Endothelial cell of umbilical vein (primary cell): ENCODE data around the gene GOLGA2. TPM values are rescaled to one million over a fixed set of nuclear protein-coding genes. Genes with fewer than 3 reads are reported as not detected.

Source experiments
- BruUV-seq: library from RNA; stranded (reverse); fragments of 400-500 nt; replicated peaks from 2 replicates; lab custom pipeline; 2021; lab: Mats Ljungman, UMichigan
- CTCF ChIA-PET: fragments of 300-600, 350-600 bp; sonication (Branson Sonifier 250); formaldehyde crosslinking; loops from one replicate; lab custom pipeline; 2021; ENCODE audit warnings: antibody characterized with exemption, inconsistent platforms; lab: Charles Lee
- POLR2A ChIA-PET: fragments of 300-600, 350-600 bp; sonication (Branson Sonifier 250); formaldehyde crosslinking; loops from one replicate; lab custom pipeline; 2021; ENCODE audit warnings: antibody characterized with exemption, inconsistent platforms; lab: Charles Lee
- DNase-seq: peaks from one replicate; pipeline ENCODE4 v3.0.0-alpha.2; 2011; ENCODE audit warnings: low read depth, low spot score
- FAIRE-seq: peaks from 2 replicates; lab custom pipeline; 2011; peaks lifted over from hg19 to GRCh38; lab: Jason Lieb, UNC
- H2AFZ ChIP-seq: 2 replicates; pipeline ENCODE4 v1.6.0; 2012; ENCODE audit warnings: low read depth, low read length, control low read depth, inconsistent platforms
- H3K27ac ChIP-seq: 2 replicates; pipeline ENCODE4 v1.5.1; 2011; ENCODE audit warnings: low read depth, mild to moderate bottlenecking, control low read depth, low read length, moderate library complexity; ENCODE audit not compliant: insufficient read depth
- H3K27me3 ChIP-seq, 2 experiments: 2 replicates each; pipeline versions ENCODE4 v1.6.0 to v1.6.1; 2011; ENCODE audit warnings: low read length in 2 of 2, mixed read lengths in 1 of 2; ENCODE audit not compliant: control insufficient read depth in 2 of 2, insufficient read depth in 2 of 2
- H3K36me3 ChIP-seq, 2 experiments: 2 replicates in 1 of 2; 3 replicates in 1 of 2; pipeline ENCODE4 v1.5.1; 2011; ENCODE audit warnings: low read length in 2 of 2, mild to moderate bottlenecking in 1 of 2, moderate library complexity in 1 of 2; ENCODE audit not compliant: control insufficient read depth in 2 of 2, insufficient read depth in 2 of 2; ENCODE audit errors: extremely low read depth in 1 of 2
- H3K4me1 ChIP-seq: 3 replicates; pipeline ENCODE4 v1.5.1; 2011; ENCODE audit warnings: mild to moderate bottlenecking, low read length; ENCODE audit not compliant: control insufficient read depth, insufficient read depth; ENCODE audit errors: extremely low read depth
- H3K4me2 ChIP-seq: 2 replicates; pipeline ENCODE4 v1.6.1; 2011; ENCODE audit warnings: low read length, control low read depth, mixed read lengths; ENCODE audit not compliant: insufficient read depth
- H3K4me3 ChIP-seq, 3 experiments: fragments of 200-600 bp in 1 of 3; sonication (generic), shearing (Covaris generic) in 1 of 3; replicated peaks in 1 of 3; 2 replicates each; pipeline ENCODE4 v1.5.1; 2011 to 2016; ENCODE audit warnings: control low read depth in 3 of 3, low read length in 3 of 3, mild to moderate bottlenecking in 2 of 3, inconsistent platforms in 1 of 3, low read depth in 1 of 3, moderate library complexity in 1 of 3; ENCODE audit not compliant: insufficient read depth in 1 of 3
- H3K79me2 ChIP-seq: 2 replicates; pipeline ENCODE4 v1.6.0; 2012; ENCODE audit warnings: low read length, inconsistent platforms; ENCODE audit not compliant: control insufficient read depth, insufficient read depth
- H3K9ac ChIP-seq: replicated peaks from 2 replicates; pipeline ENCODE3; 2011; ENCODE audit warnings: low read length, control low read depth; ENCODE audit not compliant: insufficient read depth; ENCODE audit errors: extremely low read depth
- H3K9me1 ChIP-seq: replicated peaks from 3 replicates; pipeline ENCODE4 v1.6.0; 2011; ENCODE audit warnings: mild to moderate bottlenecking, low read length; ENCODE audit not compliant: control insufficient read depth, insufficient read depth; ENCODE audit errors: extremely low read depth
- H3K9me3 ChIP-seq: replicated peaks from 2 replicates; pipeline ENCODE4 v1.5.1; 2012; ENCODE audit warnings: low read length, inconsistent platforms; ENCODE audit not compliant: control insufficient read depth, insufficient read depth
- H4K20me1 ChIP-seq: replicated peaks from 2 replicates; pipeline ENCODE3; 2011; ENCODE audit warnings: mild to moderate bottlenecking, low read length; ENCODE audit not compliant: control insufficient read depth, insufficient read depth; ENCODE audit errors: extremely low read depth
- EZH2 ChIP-seq: IDR thresholded peaks from 2 replicates; pipeline ENCODE4 v1.6.1; 2012; ENCODE audit warnings: borderline replicate concordance, low read depth, mild to moderate bottlenecking, moderate library complexity, low read length, inconsistent platforms; ENCODE audit not compliant: severe bottlenecking
- FOS ChIP-seq: IDR thresholded peaks from 2 replicates; pipeline ENCODE4 v1.6.1; 2011; ENCODE audit warnings: mild to moderate bottlenecking, low read length, moderate library complexity, borderline replicate concordance; ENCODE audit not compliant: insufficient read depth
- GATA2 ChIP-seq: IDR thresholded peaks from 2 replicates; pipeline ENCODE4 v1.7.0; 2011; ENCODE audit warnings: low read depth, mild to moderate bottlenecking, moderate library complexity, mixed read lengths, low read length; ENCODE audit not compliant: insufficient read length, insufficient read depth
- JUN ChIP-seq: IDR thresholded peaks from 2 replicates; pipeline ENCODE4 v1.6.1; 2011; ENCODE audit warnings: borderline replicate concordance, low read depth; ENCODE audit not compliant: insufficient read length, insufficient read depth
- MYC ChIP-seq: IDR thresholded peaks from one replicate; pipeline ENCODE4 v1.6.1; 2011; ENCODE audit warnings: mild to moderate bottlenecking, low read depth, low read length
- POLR2AphosphoS5 ChIP-seq: IDR thresholded peaks from 2 replicates; pipeline ENCODE4 v1.6.1; 2012; ENCODE audit warnings: low read depth, mild to moderate bottlenecking, control low read depth, low read length, moderate library complexity; ENCODE audit not compliant: insufficient read depth
- dilution Hi-C: fragments of 300-500 bp; cut with MboI; formaldehyde crosslinking; loops from one replicate; pipeline ENCODE4 v1.15.0; 2019; ENCODE audit warnings: low sequenced_read_pairs; ENCODE audit not compliant: extremely low pct_ligation_motif_present
- intact Hi-C: fragments of 100-400 bp; cut with micrococcal nuclease; formaldehyde crosslinking; loops from one replicate; pipeline ENCODE4 v1.10.0; 2022
- polyA plus RNA-seq, 4 experiments: library from polyadenylated mRNA; depleted of rRNA in 3 of 4; stranded (reverse) in 3 of 4; unstranded in 1 of 4; fragments of >200 nt; gene quantifications; 2 replicates each; pipeline versions ENCODE4 v1.2.1 to v1.2.3, GENCODE V29; 2011 to 2012; ENCODE audit warnings: missing spikeins in 1 of 4
- total RNA-seq: library from RNA; stranded (reverse); gene quantifications from 2 replicates; pipeline ENCODE4 v1.2.3, GENCODE V29; 2021

GOLGA2 gene
- total and polyA plus RNA-seq, 2 donors (not counting 3 experiments of a cell fraction or from before 2014, with no cell fraction given) = 52.3 to 114 TPM

DNA sequence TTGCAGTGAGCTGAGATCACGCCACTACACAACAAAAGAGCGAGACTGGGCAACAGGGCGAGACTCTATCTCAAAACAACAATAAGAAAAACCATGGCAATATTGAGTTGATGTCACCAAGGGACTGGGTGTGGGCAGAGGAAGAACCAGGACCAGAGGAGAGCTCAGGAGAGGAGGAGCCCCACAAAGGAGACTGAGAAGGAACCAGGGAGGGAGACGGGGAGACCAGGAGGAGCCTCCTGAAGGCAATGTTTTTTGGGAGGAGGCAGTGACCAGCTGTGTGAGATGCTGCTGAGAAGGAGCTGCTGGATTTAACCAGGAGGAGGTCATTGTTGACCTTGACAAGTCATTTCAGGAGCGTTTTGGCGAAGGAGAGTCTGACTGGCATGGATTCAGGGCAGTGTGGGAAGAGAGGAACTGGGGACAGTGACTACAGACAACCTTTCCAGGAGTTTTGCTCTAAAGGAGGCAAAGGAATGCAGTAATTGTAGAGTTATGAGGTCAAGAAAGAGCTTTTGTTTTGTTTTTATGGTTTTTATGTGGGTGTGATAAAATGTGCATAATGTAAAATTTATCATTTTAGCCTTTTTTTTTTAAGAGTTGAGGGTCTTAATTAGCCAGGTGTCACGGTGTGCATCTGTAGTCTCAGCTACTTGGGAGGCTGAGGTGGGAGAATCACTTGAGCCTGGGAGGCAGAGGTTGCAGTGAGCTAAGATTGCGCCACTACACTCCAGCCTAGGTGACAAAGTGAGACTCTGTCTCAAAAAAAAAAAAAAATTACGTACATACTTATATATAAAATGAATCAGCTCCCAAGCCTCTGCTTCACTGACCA is 28.5 kb upstream of the GOLGA2 start:
- dilution Hi-C loops = no loop called here

DNA sequence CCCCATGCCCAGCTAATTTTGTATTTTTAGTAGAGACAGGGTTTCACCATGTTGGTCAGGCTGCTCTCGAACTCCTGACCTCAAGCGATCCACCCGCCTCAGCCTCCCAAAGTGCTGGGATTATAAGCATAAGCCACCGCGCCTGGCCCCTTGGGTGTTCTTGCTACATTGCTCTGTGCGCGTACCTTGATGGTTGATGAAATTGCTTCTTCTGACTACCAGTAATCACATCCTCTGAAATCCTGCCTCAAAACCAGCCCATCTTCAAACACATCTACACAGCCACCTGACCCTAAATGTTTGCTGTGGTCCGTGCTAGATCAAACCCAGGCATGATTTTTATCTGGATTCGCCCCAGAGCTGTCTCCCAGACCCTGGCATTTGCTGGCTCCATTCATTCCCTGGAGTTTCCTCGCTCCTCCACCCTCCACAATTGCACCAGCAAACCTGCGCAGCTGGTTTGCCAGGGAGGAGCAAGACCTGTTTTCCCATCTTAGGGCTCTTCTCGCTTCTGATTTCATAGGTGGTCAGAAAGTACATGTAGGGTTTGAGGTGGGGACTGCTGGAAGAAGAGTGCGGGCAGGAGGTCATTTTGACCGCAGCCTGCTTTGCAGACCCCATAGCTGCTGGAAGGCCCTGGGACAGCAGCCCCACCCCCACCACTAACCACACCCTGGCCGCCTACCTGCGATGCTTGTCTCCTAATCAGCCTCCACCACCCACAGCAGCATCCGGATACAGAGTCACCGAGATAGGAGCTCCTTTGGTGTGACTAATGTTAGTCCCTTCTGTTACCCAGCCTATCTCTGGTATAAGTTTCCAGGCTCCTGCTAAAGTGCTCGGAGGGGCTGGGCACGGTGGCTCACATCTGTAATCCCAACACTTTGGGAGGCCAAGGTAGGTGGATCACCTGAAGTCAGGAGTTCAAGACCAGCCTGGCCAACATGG is 23.0 kb upstream of the GOLGA2 start:
- H3K4me1 ChIP-seq = peaks cover 6% of the 10 kb centered on the region
- no peaks in the 10 kb centered on the region for H3K9me1 ChIP-seq
- TF ChIP-seq EZH2 = no peak
- no peak for TF ChIP-seq MYC
- no peak for TF ChIP-seq JUN
- TF ChIP-seq FOS = no peak
- TF ChIP-seq GATA2 = no peak
- TF ChIP-seq POLR2AphosphoS5 = no peak
- no peak overlapping the region for H3K9ac ChIP-seq
- H4K20me1 ChIP-seq = no peaks in the 10 kb centered on the region
- H3K27ac ChIP-seq = no peak overlapping the region
- no peaks in the 10 kb centered on the region for H3K79me2 ChIP-seq
- H3K4me3 ChIP-seq = no peak overlapping the region
- dilution Hi-C loops = no loop called here
- H3K4me2 ChIP-seq = no peak overlapping the region
- H3K9me3 ChIP-seq = no peaks in the 10 kb centered on the region
- FAIRE-seq (no peak), DNase-seq (no peak)
- no peaks in the 10 kb centered on the region for H3K27me3 ChIP-seq
- CTCF ChIA-PET = interaction anchor here (3.1 kb wide), 1 partner anchor 43 kb away, joined by 17 read pairs; no protein-coding TSS in a partner anchor
- intact Hi-C loops = loop anchor here (10.0 kb wide), 1 partner anchor 256 kb away; the partner anchor contains the start of gene SPTAN1
- POLR2A ChIA-PET = no interaction called here
- no peak overlapping the region for H2AFZ ChIP-seq
- H3K36me3 ChIP-seq = no peaks in the 10 kb centered on the region
- BruUV-seq = no TSS peak

More for the DNA sequence above, 28.5 kb upstream of the GOLGA2 start:
- ChIA-PET CTCF (interaction anchor here (1.2 to 2.4 kb wide), 5 partner anchors 9 to 49 kb away, joined by 3 to 19 read pairs (median 4); partner anchors contain the start of genes GOLGA2 and SWI5), POLR2A (no interaction called here)
- intact Hi-C loops = no loop called here
- Histone ChIP-seq H3K27me3 (no peaks in the 10 kb centered on the region), H3K9me1 (no peaks in the 10 kb centered on the region), H3K4me2 (no peak overlapping the region), H2AFZ (no peak overlapping the region), H3K9ac (no peak overlapping the region), H3K36me3 (no peaks in the 10 kb centered on the region), H3K4me1 (peaks cover 6% of the 10 kb centered on the region), H3K27ac (no peak overlapping the region), H3K9me3 (no peaks in the 10 kb centered on the region), H3K4me3 (no peak overlapping the region), H3K79me2 (no peaks in the 10 kb centered on the region), H4K20me1 (no peaks in the 10 kb centered on the region)
- FAIRE-seq (peak; percentile 15), DNase-seq (no peak)
- TF ChIP-seq FOS (no peak), MYC (no peak), POLR2AphosphoS5 (no peak), EZH2 (no peak), GATA2 (no peak), JUN (no peak)
- BruUV-seq = no TSS peak
